Activated effector memory CD4-positive, alpha-beta T cell treated with anti-CD3 and anti-CD28 coated beads, Interleukin-2, amount 50 U/mL, for 16 hours (primary cell): Measurements from ENCODE around the gene COPG2.
"Not testable (repeated sequence)": the region's sequence is repeated elsewhere in the genome, so short reads cannot be mapped to it uniquely, and the experiment has no call there.

ENCODE experiments used
- DNase-seq: peaks from one replicate; pipeline ENCODE4 v3.0.0-alpha.2; 2020

The COPG2 gene

DNA sequence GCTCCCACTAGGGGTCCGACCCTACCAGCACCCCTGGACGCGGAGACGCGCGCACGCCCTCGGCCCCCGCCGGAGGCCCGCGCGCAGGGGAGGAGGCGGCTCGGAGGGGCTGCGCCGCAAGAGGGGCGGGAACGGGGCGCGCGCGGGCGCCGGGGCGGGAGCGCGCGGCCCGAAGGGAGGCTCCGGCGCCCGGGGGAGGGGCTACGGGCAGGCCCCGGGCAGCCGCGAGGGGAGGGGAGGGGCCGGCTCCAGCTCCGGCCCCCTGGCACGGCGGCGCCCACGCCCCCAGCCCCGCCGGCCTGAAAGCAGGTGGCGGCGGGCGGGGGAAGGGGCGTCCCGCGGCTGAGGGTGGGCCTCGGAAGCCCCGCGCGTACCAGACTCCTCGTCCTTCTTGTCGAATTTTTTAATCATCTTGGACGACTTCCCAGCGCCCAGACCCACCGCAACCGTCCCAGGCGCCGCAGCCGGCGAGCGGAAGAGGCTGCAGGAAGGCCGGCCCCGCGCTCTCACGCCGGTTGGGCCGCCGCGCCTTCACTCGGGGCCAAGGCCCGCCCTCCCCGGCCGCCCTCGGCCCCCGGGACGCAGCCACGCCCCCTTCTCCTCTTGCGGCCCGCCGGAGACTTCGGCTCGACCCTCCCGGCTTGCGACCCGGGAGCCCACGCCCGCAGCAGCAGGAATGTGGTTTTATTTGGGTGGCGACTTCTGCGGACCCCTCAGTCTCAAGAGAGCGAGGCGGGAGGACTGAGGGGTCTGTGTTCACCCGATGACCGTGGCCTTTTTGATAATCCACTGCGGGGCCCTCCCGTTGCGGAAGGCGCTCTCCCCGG, at the start of gene COPG2:
Gene COPG2, minus strand, starts transcription at position 491 of the 827 bp plus-strand sequence. Its CDS starts 80 bp downstream, at position 411.
- DNase-seq, result peak; percentile 91

- no peak for DNase-seq
Measured at GRCh38 chr7:130712416-130712815, 43.9 kb upstream of the COPG2 start.

GRCh38 chr7:130708766-130709165, 40.2 kb upstream of the COPG2 start:
- no peak for DNase-seq

GRCh38 chr7:130708001-130708400, 39.5 kb upstream of the COPG2 start:
- DNase-seq, result no peak

DNA sequence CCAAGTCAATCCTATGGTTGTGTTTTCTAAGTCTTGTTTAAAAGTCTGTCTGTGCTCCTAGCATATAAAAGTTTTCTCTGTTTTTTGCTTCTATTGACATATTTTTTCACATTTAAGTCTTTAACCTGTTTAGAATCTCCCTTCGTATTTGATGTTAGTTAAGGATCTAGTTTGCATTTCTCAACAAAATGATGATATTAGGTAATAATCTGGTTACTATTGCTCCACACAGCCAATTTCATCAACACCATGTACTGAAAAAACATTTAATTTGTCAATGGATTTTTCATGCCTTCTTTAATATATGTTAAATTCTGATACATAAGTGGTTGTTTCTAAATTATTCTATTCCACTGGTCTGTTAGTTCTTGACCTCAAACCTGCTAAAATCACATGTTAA, 35.3 kb upstream of the COPG2 start:
- no peak for DNase-seq

GRCh38 chr7:130701650-130702049, 33.1 kb upstream of the COPG2 start:
- no peak for DNase-seq

GRCh38 chr7:130700760-130701159, 32.2 kb upstream of the COPG2 start:
- DNase-seq, result no peak

GRCh38 chr7:130699686-130700085, 31.1 kb upstream of the COPG2 start:
- DNase-seq, result no peak

DNA sequence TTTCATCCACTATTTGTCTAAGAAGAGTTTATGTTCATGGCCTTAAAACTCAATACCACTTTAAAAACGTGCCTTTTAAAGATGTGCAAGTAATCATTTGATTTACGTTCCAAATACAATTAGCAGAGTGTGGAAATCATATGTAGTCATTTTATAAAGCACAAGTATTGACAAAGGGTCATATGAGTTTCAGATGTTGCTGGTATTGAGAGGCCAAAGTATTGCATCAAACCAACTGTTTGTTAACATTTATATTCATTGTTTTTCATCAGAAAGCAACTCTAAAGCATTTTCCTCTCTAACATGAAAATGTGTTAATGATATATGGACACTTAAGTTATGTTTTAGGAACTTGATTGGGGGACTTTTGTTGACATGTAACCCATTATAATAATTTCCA, 29.3 kb upstream of the COPG2 start:
- no peak for DNase-seq

DNA sequence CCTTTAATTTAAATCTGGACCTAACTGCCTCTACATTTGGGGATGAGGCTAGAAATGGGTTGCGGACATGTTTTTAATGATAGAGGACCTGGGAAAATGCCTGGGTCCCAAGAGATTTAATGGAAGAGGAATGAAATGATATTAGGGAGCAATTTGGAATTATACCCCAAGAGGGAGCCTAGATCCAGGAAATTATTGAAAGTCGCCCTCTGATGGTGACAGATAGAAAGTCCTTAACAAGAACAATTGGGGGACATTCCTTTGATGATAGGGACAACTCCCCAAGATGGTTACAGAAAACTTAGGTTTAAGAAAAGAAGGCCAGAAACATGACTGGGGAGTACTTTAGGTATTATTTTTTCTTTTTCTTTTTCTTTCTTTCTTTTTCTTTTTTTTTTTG, 27.3 kb upstream of the COPG2 start:
- no peak for DNase-seq

- DNase-seq, result not testable (repeated sequence)
Measured at GRCh38 chr7:130692396-130692795, 23.8 kb upstream of the COPG2 start.

- no peak for DNase-seq
Measured at GRCh38 chr7:130689683-130690082, 21.1 kb upstream of the COPG2 start.

- DNase-seq, result no peak
Measured at GRCh38 chr7:130683026-130683425, 14.5 kb upstream of the COPG2 start.

GRCh38 chr7:130674456-130674855, 5.9 kb upstream of the COPG2 start:
- no peak for DNase-seq

DNA sequence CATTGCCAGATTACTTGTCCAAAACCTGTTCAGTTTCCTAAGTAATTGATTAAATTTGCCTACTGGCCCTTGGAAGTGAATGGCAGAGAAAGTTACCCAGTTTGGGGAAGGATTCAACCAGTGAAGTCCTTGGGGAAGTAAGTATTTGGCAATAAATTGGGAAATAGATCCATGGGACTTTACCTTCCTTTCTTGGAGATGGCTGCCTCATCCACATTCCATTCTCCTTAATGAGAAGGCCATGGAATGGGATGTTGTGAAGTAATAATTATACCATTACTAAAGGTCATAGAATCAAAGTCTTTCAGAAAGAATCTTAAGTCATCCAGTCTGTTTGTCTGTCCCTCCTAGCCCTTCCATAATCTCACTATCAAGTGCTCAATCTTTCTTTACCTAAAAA, 4.5 kb upstream of the COPG2 start:
- DNase-seq, result no peak

GRCh38 chr7:130672146-130672545, 3.6 kb upstream of the COPG2 start:
- DNase-seq, result no peak

GRCh38 chr7:130669085-130669700, 645 bp upstream of the COPG2 start:
- DNase-seq, result no peak

DNA sequence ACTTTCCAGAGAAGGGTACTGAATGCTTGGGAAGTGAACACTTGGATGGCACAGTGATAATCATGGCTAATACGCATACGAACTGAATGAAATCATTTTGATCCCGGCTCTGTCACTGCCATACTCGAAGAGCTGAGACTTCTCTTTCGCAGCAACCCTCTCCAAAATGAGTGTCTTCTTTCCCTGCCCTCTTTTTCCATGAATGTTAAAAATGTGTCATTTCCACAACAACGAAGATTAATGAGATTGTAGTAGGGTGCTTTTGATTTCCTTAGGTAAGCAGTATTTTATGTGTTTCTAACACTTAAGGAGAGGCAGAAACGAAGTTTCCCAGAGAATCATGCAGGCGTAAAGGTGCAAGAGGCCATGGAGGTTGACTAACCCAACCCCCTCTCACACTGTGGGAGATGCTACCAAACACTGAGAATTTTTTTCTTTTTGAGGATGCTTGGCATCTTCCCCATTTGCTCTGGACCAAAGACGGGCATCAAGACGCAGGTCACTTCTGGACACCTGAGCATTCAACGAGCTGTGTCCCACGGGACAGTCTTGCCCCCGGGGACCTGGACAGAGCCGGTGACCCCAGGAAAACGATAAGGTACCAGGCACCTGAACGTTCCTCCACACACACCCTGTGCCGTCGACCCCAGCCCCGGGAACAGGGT, 823 bp downstream of the COPG2 start:
- DNase-seq, result no peak

DNA sequence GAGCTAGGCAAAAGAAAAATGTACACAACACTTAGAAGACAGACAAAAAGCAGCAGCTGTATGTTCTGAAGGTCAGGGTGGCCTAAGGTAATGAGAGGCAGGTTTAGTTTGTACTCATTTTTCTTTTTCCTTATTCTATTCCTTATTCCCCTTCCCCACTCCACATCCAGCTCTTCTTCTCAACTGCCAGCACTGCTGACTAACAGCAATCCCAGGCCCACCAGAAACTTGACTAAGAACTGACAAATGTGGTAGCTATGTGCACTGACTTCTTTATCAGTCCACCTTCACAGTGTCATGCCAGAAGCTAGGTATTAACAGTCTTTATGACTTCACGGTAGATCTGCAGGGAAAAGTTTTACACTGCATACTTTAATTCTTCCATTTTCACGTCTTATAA, 6.1 kb downstream of the COPG2 start:
- DNase-seq, result no peak

GRCh38 chr7:130655286-130655685, 13.3 kb downstream of the COPG2 start:
- no peak for DNase-seq

DNA sequence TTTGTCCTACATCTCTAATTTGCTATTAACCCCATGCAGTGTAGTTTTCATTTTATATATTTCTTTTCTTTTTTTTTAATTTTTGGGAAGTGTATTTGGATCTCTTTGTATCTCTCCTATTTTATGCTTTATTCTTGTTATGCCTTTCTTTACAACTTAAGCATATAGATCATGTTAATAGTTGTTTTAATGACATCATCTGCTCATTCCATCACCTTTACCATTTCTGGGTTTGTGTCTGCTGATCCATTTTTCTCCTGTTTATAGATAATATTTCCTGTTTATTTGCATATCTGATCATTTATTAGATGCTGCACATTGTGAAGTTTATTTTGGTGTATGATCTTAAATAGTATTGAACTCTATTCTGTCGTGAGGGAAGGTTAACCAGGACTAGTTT, 13.7 kb downstream of the COPG2 start:
- DNase-seq, result no peak

DNA sequence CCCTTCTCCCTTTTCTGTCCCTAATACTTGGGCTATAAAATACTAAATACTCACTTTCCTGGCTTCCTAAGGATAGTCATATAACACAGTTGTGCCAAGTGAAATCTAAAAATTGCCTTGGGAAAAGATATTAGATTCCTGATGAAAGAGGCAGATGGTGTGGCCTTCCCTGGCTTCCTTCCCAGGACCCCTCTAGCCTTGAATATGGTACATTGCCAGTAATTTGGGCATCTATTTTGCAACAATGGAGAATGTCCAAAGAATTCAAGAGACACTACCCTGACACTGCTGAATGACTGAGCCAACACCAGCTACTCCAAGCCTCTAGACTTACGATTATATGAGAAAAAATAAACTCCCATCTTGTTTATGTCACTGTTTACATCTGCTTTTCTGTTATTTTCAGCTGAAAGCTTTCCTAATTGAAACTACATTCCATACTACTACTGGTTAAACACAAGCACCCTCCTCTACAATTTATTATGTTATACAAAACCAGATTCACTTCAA, 17.9 kb downstream of the COPG2 start:
- no peak for DNase-seq

DNA sequence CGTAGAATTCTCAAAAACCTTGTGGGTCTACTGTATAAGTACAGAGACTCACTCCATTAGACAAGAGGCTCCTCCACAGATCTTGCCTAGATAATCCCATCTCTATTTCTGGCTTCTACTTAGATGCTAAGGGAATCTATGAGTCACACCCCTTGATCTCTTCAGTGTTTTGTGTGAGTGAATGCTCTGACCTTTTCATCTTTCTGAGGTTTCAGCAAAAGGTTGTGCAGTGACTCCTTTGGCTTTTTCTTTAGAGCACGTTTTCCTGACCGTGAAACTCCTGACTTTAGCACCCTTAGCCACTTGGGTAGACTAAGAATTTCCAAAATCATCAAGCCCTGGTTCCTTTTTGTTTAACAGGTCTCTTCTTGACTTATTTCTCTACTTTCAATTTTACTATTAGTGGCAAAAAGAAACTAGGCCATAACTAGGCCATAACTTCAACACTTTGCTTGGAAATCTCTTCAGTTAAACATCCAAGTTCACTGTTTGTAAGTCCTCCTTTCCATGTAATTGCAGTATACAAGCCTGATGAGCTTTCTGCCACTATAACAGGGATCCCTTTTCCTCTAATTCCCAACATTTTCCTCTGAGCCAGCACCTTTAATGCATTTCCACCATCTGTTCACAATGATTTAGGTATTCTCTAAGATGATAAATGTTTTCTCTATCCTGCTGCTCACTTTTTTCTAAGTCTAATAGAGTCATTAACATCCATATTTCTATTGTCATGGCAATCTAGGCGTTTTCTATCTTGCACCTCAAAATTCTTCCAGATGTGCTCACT, 19.4 kb downstream of the COPG2 start:
- DNase-seq, result no peak
